ENCODE results near the gene ARMC5. TPM values are rescaled to one million over a fixed set of nuclear protein-coding genes. Genes with fewer than 3 reads are reported as not detected.

Gene ARMC5
- total RNA-seq, 1 experiment from 2014 or later: 11.8 TPM

DNA sequence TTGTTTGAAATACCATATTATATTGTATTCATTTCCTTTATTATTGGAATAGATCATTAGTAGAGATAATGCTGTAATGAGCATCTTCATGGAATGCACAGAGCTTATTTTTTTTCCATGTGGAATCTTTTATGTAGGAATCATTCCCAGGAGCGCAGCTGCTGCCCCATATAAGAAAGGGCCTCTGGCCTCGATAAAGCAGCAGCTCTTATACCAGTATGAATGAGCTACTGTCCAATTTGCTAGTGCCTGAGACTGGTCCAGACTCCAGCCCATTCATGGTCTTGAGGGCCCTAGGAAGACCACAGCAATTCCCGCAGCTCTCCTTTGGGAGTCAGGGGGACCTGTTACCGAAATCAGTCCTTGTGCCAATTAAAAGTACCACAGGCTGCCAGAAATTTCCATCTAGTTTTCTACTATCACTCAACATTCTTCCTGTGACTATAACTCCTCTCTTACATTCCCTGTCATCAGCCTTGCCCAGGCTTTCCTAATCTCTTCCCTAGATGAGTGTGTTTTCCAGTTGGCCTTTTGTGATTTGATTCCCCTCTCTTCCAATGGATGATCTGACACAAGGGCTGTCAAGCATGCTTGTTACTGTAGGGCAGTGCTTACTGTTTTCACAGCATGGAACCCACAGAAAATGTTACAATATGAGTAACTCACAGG lies 18.7 kb upstream of the ARMC5 start:
- H3K27ac ChIP-seq (ENCODE audit: low read depth, low read length): no peak overlapping the region
- no peak overlapping the region for H3K9ac ChIP-seq (ENCODE audit: low read length)
- H3K27me3 ChIP-seq (ENCODE audit: insufficient read depth, low read length): no peaks in the 10 kb centered on the region
- TF ChIP-seq ELF1 (IDR thresholded peaks at IDR 0.05; ENCODE audit: borderline replicate concordance, low read depth): no peak
- TF ChIP-seq, protein P1, sequence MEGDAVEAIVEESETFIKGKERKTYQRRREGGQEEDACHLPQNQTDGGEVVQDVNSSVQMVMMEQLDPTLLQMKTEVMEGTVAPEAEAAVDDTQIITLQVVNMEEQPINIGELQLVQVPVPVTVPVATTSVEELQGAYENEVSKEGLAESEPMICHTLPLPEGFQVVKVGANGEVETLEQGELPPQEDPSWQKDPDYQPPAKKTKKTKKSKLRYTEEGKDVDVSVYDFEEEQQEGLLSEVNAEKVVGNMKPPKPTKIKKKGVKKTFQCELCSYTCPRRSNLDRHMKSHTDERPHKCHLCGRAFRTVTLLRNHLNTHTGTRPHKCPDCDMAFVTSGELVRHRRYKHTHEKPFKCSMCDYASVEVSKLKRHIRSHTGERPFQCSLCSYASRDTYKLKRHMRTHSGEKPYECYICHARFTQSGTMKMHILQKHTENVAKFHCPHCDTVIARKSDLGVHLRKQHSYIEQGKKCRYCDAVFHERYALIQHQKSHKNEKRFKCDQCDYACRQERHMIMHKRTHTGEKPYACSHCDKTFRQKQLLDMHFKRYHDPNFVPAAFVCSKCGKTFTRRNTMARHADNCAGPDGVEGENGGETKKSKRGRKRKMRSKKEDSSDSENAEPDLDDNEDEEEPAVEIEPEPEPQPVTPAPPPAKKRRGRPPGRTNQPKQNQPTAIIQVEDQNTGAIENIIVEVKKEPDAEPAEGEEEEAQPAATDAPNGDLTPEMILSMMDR (IDR thresholded peaks at IDR 0.05 in 2 of 3, conservative IDR thresholded peaks at IDR 0.05 in 1 of 3; ENCODE audit: borderline replicate concordance in 1 of 3, insufficient read depth in 1 of 3, low read depth in 2 of 3, low read length in 2 of 3): no peak
- TF ChIP-seq RAD21 (IDR thresholded peaks at IDR 0.05; ENCODE audit: low read depth): no peak
- TF ChIP-seq, protein P2, sequence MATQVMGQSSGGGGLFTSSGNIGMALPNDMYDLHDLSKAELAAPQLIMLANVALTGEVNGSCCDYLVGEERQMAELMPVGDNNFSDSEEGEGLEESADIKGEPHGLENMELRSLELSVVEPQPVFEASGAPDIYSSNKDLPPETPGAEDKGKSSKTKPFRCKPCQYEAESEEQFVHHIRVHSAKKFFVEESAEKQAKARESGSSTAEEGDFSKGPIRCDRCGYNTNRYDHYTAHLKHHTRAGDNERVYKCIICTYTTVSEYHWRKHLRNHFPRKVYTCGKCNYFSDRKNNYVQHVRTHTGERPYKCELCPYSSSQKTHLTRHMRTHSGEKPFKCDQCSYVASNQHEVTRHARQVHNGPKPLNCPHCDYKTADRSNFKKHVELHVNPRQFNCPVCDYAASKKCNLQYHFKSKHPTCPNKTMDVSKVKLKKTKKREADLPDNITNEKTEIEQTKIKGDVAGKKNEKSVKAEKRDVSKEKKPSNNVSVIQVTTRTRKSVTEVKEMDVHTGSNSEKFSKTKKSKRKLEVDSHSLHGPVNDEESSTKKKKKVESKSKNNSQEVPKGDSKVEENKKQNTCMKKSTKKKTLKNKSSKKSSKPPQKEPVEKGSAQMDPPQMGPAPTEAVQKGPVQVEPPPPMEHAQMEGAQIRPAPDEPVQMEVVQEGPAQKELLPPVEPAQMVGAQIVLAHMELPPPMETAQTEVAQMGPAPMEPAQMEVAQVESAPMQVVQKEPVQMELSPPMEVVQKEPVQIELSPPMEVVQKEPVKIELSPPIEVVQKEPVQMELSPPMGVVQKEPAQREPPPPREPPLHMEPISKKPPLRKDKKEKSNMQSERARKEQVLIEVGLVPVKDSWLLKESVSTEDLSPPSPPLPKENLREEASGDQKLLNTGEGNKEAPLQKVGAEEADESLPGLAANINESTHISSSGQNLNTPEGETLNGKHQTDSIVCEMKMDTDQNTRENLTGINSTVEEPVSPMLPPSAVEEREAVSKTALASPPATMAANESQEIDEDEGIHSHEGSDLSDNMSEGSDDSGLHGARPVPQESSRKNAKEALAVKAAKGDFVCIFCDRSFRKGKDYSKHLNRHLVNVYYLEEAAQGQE (IDR thresholded peaks at IDR 0.05; ENCODE audit: low read depth): no peak
- TF ChIP-seq EGR1 (IDR thresholded peaks at IDR 0.05; ENCODE audit: low read depth): no peak
- TF ChIP-seq EZH2phosphoT487 (IDR thresholded peaks at IDR 0.05; ENCODE audit: borderline replicate concordance): no peak
- RAD21 ChIA-PET (ENCODE audit: low non-redundant PET in 1 of 2, low total read pairs in 2 of 2, uncharacterized antibody in 2 of 2, unreplicated experiment in 2 of 2): no interaction called here
- ATAC-seq (no peak), DNase-seq (ENCODE audit: low read depth, low spot score) (no peak)
- H3K79me2 ChIP-seq (ENCODE audit: insufficient read depth, low read length): no peaks in the 10 kb centered on the region
- H3K4me1 ChIP-seq (ENCODE audit: control insufficient read depth in 1 of 2, insufficient read depth in 2 of 2, low read length in 2 of 2): peaks cover 5 to 18% of the 10 kb centered on the region in 2 experiments; a peak in 3 of 4 replicates
- CTCF ChIA-PET: interaction anchor here (1.2 kb wide), 1 partner anchor 11 kb away, joined by 6 read pairs; no protein-coding TSS in a partner anchor
- H3K4me2 ChIP-seq (ENCODE audit: low read length): no peak overlapping the region
- H3K4me3 ChIP-seq (replicated peaks in 1 of 2; ENCODE audit: low read depth in 1 of 2, low read length in 2 of 2): no peak overlapping the region
- H4K20me1 ChIP-seq (ENCODE audit: insufficient read depth): no peaks in the 10 kb centered on the region
- intact Hi-C loops (cut with micrococcal nuclease): loop anchor here (5.0 to 10.0 kb wide), 2 partner anchors 333 to 486 kb away; partner anchors contain the start of genes BCKDK and SETD1A
- no peak overlapping the region for H2AFZ ChIP-seq (ENCODE audit: low read depth, low read length, poor library complexity, severe bottlenecking)
- BruUV-seq (replicated peaks): no TSS peak
- H3K36me3 ChIP-seq (ENCODE audit: control insufficient read depth in 1 of 2, insufficient read depth in 2 of 2, low read length in 2 of 2): no peaks in the 10 kb centered on the region
- no peaks in the 10 kb centered on the region for H3K9me2 ChIP-seq (ENCODE audit: insufficient read depth)
- H3K9me3 ChIP-seq (ENCODE audit: control insufficient read depth in 1 of 2, insufficient read depth in 1 of 2, low read depth in 1 of 2, low read length in 2 of 2): no peaks in the 10 kb centered on the region
- POLR2A ChIA-PET: no interaction called here

Data from HCT116 (cell line).